ENCODE results near the gene PRDM10.
"Not testable (repeated sequence)": the region's sequence is repeated elsewhere in the genome, so short reads cannot be mapped to it uniquely, and the experiment has no call there.

Gene PRDM10

DNA sequence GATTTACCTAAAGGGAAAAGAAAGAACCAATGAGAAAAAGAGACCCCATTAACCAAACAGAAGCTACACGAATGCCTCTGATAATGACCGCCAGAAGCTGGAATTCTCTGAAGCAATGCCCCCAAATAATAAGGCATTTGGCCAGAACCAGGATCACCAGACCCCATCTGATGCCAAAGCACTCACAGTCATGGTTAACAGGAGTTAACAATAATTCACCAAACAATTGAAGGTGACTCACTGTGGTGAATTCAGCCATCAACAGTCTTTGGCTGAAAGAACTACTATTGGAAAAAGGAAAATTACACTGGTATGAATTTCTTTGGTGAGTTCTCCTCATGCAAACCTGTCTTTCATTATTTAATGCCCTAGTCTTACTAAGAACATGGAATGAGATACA, 85.4 kb downstream of the PRDM10 start:
- DNase-seq (ENCODE audit: low read depth in 1 of 2, low spot score in 1 of 2): no peak

DNA sequence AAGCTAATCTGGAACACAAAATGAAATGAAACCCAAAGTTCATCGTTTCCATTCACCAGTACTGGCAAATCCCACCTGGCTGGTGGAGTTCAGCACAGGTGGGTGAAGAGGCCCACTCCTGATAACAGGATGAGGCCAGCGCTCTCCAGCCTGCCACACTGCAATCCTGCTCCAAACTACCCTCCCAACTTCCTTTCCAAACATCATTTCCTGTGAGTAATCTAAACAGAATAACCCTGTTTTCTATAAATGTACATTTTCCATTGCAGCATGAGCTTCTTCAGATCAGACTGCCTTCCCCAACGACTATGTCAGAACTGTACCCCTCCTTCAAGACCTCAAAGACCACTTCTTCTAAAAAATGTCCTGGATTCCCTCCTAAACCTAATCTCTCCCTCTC, 91.3 kb downstream of the PRDM10 start:
- no peak for DNase-seq (ENCODE audit: low read depth in 1 of 2, low spot score in 1 of 2)

DNA sequence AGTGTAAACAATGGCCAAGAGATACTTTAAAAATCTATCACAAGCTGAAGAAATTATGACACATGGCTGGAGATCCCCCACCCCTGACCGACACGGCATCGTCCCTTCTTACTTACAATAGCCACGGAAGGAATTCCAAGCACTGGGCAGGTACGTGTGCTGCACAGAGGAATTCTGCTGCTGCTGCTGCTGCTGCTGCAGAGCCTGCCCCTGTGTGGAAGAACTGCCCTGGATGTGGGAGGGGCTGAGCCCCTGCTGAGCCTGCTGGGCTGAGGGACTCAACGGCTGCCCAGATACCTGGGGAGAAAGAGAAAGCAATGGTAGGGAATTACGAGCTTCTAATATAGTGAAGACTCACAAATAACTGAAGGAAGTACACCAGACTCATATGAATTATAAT, 92.3 kb downstream of the PRDM10 start:
- no peak for DNase-seq (ENCODE audit: low read depth in 1 of 2, low spot score in 1 of 2)

DNA sequence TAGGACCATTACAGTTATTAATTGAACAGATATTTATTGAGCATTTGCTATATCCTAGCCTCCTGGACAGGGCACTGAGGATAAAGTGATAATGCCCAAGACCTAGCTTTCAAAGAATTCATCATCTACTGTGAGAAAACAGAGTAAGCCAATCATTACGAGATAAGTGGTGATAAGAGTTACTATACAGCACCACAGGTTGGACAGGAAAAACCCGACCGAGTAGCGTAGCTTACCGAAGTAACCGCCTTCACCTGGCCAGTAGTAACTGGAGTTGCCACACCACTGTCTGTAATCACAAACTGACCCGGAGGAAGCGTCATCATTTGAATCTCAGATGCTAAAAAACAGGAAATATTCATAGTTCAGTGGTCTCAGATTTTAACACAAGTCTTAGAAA, 97.2 kb downstream of the PRDM10 start:
- no peak for DNase-seq (ENCODE audit: low read depth in 1 of 2, low spot score in 1 of 2)

DNA sequence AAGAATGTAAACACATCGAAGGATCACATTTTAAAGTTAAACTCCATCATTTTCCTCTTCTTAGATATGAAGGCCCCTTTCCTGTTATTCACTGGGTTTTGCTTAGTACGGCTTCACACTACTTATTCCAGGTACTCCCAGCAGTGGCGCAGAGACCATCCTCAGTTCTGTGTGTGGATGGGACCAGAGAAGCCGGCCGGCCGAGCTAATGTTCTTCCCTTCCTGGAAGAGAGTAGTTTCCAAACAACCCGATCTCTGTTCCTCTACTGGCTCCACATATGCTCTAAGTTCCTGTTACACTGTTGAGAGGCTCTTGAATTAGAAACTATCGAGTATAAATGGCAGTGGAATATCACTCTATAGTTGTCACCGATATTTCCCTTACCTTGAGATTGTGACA, 106.6 kb downstream of the PRDM10 start:
- no peak for DNase-seq (ENCODE audit: low read depth in 1 of 2, low spot score in 1 of 2)

DNA sequence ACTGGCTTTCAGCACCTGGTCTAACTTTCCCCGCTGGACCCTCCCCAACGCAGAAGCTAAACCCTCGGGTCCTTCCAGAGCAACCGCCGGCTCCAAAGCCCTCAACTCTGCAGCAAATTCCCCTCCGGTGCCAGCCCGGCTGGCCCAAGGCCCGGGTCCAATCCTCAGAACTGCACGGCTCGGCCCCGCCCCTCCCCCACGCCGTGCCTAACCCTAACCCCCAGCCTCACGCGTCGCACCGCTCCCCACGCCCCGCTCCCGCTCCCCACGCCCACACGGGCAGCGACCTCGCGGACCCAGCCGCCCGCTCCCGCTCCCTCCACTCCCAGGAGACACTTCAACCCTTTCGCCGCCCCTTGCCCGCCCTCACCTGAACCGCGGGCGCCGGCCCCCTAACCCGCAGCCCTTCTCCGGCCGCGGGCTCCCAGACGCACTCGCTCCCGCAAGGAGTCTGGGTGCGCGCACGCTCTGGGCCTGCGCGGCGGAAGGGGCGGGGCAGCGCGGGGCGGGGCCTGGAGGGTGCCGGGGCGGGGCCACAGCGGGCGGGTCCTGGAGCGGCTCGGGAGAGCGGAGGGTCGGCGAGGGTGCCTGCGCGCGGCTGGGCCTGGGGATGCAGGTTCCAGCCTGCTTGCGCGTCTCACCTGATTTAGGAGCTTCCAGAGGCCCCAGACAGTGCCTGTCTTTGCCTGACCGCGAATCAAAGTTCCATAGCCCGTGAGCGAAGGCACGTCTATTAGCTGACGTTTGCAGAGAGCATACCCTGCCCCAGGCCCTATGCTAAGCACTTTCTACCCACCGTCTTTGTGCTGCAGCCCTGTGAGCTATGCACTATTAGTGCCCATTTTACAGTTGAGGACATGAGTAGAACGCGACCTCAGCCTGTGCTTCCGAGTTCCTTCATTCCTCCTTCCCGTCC, 107.3 kb downstream of the PRDM10 start, which contains the start of gene NFRKB:
Gene NFRKB (minus strand): TSS at position 453 of the 916 bp plus-strand sequence. CDS start 2,729 bp downstream, outside the sequence.
- peak; percentile 81 to 91 for DNase-seq (ENCODE audit: low read depth in 1 of 2, low spot score in 1 of 2)

DNA sequence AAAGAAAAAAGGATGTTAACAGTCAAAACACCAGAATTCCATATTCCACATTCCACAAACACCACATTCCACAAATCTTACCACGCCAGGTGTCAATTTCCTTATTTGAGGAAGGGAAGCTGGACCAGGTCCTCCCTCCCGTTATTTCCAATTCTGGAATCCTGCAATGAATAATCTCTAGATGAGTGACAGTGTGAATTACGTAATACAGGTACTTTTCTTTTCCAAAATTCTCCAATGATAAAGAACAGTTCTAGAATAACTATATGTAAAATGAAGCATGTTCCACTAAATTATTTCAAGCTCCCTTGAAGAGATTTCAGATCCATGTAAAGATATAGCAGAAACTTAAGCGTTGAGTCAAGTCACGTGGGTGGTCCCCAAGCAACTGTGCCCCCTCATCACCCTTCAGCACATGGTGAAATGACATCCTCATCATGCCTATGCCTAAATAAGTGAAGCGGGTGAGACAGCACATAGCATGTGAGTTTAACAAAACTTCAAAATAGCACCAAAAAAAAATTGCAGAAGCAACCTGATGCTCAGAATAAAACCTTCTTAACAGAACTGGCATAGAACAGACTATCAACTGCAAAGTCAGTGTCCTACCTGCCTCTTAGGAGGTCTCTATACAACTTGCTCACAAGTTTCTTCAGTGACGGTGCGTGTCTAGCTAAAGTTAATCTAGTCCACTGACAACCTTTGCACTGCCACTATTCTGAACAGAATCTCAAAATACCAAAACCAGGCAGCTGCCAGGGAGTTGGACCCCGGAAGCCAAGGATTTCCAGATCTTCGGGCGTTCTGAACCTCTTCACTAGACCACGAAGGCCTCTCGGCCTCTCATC, 108.1 kb downstream of the PRDM10 start:
- no peak for DNase-seq (ENCODE audit: low read depth in 1 of 2, low spot score in 1 of 2)

DNA sequence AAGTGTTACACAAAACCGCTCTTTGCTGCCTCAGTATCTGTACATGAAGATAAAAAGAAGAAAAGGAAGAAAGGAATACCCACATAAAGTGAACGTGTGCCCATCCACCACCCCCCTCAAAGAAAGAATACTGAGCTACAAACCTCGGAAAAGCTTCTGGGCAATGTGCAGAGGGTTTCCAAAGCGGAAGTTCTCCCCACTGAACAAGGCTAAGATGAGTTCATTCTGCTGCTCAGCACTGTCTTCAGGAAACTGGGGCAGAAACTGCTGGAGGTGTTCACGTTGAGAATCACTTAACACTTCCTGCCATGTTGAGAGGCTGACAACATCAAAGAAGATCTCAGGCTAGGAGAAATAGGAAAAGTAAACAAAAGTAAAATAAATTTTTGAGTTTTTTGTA, 114.2 kb downstream of the PRDM10 start:
- DNase-seq (ENCODE audit: low read depth in 1 of 2, low spot score in 1 of 2): no peak

DNA sequence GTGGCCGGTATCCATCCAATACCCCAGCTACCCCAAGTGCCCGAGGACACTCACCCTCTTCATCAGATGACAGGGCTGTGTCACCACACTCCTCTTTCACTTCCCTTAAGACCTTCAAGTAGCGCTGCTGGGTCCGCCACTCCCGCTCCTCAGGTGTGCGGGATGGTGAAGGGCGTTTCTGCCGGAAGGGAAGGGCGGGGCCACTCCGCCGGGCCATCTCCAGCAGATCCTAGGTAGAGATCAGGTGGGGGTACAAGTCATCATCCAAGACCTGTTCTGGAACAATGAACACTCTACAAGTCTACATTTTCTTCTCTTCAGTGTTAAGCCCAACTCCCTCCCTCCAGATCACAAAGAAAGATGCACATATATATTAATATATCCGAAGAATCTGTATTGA, 117.3 kb downstream of the PRDM10 start:
- DNase-seq (ENCODE audit: low read depth in 1 of 2, low spot score in 1 of 2): no peak

DNA sequence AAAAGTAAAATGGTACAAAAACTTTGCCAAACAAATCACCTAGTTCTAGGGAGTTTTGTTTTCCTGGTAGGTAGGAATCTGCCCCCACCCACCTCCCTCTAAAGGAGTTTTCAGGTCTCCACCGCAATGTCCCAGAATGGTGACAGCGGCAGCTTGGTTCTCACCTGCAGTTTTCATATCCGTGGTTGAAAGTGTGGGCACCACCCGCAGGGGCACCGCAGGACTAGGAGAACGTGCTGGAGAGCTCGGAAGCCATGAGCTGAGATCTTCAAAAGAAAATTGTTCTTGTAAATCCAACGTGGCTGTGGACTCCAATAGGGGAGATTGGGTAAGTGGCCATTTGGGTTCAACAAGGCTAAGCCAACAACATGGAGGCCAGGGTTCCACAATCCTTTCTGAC, 118.1 kb downstream of the PRDM10 start:
- no peak for DNase-seq (ENCODE audit: low read depth in 1 of 2, low spot score in 1 of 2)

DNA sequence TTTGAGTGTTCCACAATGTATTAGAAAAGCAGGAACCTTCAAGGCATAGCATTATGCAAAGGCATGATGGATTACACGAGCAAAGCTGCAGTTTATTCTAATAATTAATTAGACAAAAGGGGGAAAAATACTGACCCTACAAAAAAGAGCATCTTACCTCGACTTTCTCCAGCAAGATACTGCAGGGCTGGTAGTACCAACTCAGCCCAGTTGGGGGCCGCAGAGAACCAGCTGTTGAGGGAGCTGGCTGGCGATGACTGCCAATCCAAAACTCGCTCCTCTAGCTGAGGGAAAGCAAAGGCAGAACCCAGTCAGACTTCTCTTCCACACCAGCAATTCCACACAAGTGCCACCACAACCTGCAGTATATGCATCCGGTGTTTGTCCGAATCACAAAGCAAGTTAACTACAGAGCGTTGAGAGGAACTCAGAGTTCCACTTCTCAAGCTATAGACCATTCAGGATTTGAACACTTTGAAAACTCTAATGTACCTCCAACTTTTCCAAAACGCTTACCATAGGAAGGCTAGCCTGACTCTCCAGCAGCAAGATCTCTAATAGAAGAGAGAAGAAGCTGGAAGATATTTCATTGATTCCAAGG, 121.0 kb downstream of the PRDM10 start:
- DNase-seq (ENCODE audit: low read depth in 1 of 2, low spot score in 1 of 2): peak; percentile 13 to 30

DNA sequence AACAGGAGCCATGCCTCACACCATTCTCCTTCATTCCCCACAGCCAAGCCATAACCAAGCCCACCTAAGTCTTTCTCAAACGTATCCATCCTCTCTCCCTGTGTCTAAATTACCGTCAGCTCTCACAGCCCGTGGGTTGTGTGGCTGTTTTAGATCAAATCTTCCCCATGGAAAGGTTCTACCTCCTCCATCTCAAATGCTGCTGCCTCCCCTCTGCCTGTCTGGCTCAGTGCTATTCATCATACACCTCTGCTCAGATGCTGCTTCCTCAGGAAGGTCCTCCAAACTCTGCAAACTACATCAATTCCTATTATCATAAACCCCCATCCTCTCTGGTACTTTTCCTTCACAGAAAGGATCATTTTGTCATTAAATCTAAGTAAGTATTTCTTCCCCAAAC, 122.3 kb downstream of the PRDM10 start:
- DNase-seq (ENCODE audit: low read depth in 1 of 2, low spot score in 1 of 2): no peak

DNA sequence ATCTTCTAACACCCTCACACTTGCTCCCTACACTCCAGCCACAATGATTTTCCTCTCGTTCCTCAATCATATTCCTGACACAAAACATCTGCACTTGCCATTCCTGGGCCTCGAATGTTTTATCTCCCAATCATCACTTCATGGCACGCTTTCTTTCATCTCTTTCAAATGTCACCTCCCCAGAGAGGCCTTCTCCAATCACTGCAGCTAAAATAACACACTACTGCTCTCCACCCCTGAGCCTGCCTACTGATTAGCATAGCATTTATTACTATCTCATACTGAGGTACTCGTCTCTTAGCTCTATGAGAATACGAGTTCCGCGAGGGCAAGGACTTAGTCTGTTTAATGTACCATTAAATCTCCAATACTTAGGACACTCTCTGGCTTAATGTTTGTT, 130.7 kb downstream of the PRDM10 start:
- no peak for DNase-seq (ENCODE audit: low read depth in 1 of 2, low spot score in 1 of 2)

DNA sequence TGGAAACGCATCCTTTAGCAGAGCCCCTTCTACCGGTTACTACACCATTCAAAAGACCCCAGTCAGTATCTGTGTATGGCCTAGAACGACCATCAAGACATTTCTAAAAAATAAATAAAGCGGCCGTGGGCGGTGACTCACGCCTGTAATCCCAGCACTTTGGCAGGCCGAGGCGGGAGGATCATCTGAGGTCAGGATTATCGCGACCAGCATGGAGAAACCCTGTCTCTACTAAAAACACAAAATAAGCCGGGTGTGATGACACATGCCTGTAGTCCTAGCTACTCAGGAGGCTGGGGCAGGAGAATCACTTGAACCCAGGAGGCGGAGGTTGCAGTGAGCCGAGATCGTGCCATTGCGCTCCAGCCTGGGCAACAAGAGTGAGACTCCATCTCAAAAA, 134.0 kb downstream of the PRDM10 start:
- not testable (repeated sequence) for DNase-seq (ENCODE audit: low read depth in 1 of 2, low spot score in 1 of 2)

DNA sequence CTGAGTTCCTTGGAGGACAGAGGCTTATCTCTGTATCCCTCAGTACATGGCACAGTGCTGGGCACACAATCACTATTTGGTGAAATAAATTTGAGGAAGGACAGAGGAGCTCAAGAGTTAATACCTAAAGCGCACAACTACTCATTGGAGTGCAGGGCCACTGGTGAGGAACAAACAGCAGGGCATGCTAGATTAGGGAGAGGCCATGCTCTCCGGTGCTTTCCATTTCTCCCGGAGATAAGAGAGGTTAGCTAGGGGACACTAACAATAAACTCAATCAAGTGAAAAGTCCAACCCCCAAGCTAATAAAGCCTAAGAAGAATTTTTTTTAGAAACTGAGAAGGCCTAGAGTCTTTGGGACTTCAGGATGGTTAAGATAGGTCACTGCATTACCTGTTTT, 136.3 kb downstream of the PRDM10 start:
- no peak for DNase-seq (ENCODE audit: low read depth in 1 of 2, low spot score in 1 of 2)

DNA sequence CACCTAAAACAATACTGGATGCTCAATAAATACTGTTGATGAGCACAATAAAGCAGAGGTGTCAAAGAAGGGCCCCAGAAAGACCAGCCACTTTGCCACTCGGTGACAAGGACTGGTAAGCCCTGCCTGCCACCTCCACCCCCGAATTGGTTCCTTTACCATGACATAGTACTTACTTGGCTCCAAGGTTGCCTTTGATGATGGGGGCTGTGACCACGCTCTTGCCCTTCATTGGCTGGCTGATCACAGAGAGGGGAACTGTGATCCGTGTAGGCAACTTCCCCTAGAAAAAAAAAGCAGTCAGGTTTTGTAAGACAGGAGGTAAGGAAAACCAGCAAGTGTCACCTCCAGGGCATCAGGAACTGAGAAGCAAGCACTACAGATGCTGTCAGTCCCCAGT, 136.9 kb downstream of the PRDM10 start:
- no peak for DNase-seq (ENCODE audit: low read depth in 1 of 2, low spot score in 1 of 2)

DNA sequence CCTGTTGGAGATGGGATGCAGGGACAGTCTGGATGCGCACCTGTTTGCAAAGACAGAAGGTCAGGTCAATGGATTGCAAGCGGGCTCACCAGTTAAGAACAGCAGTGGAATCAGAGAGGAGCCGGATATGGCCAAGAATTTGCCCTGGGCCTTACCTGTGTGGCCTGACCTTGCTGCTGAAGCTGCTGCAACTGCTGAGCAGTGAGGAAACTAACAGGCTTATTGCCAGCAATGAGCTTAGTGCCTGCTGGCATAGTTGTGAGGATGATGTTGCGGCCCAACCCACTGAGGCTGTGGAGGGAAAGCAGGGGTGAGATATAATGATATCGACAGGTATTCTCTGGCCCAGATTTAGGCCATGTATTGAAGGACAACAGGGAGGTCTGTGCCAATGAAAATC, 137.8 kb downstream of the PRDM10 start:
- no peak for DNase-seq (ENCODE audit: low read depth in 1 of 2, low spot score in 1 of 2)

DNA sequence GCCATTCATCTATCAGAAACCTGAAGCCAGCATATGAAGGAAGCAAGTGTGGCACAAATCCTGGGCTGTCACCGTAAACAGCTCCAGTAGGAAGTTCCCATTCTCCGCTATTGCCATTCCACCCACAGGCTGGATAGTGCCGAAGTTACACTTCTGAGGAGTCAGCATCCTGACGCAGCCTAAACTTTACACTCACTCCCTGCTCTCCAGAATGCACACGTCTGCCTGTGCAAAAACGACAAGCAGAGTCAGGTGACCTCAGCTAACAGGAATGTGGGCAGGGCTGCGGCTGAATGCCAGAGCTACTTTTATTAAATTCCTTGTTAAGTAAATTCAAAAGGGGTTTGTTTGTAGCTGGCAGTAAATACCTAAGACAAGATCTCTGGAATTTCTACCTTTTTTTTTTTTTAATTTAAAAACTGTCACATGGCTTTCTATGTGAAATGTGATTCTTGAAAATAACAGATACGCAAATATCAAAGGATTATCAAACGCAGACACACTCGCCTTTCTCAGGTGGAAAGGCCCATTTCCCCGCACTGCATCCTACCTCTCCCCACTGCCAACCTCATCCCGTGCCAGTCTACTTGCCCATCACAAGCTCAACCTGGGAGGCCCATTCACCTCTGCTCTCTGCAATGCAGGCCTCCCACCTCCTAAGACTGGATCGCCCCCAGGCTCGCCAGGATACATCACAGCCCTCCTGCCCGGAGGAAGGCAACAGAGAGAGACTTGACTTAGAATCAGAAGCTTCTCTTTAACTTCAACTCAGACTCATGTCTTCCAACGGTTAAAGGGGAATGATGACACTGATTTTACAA, 140.7 kb downstream of the PRDM10 start:
- DNase-seq (ENCODE audit: low read depth in 1 of 2, low spot score in 1 of 2): no peak

DNA sequence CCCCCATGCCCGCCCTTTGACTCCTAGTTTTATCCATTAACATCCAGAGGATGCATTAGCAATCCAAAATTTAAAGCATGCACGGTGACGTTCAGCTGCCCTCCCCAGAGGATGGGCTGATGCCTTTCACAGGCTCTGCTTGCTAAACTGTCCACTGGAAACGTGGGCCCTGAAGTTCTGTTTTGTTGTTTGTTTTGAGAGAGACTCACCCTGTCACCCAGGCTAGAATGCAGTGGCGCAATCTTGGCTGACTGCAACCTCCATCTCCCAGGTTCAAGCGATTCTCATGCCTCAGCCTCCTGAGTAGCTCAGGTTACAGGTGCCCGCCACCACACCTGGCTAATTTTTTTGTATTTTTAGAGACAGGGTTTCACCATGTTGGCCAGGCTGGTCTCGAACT, 146.6 kb downstream of the PRDM10 start:
- DNase-seq (ENCODE audit: low read depth in 1 of 2, low spot score in 1 of 2): no peak

DNA sequence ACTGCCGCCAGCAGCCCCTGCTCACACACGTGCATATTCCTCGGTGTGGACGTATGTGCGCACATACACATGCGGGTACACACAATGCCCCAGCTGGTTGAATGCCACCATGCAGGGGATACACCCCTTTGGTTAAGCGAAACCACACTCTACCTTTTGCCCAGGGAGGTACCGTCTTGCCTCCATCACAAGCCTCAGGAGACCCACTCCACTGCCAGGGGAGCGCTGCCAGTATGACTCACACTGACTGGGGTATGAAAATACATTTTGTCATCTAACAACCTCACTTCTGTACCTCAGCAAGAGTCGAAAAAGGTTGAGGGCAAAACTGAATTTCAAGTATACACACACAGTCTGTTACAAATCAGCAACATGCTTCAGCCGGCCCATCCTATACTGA, 147.5 kb downstream of the PRDM10 start:
- DNase-seq (ENCODE audit: low read depth in 1 of 2, low spot score in 1 of 2): no peak
